ENCODE data around the gene AREG. TPM values are rescaled to one million over a fixed set of nuclear protein-coding genes. Genes with fewer than 3 reads are reported as not detected.

Gene AREG
- total RNA-seq, 2 experiments from 2014 or later: 0.57 to 0.91 TPM

- no peak for DNase-seq
- Mint-ChIP-seq H3K9me3 (ENCODE audit: low read depth) (no peaks in the 10 kb centered on the region), H3K27me3 (peaks cover 2% of the 10 kb centered on the region), H3K27ac (no peak overlapping the region), H3K4me1 (no peaks in the 10 kb centered on the region), H3K36me3 (ENCODE audit: low read depth) (no peaks in the 10 kb centered on the region), H3K4me3 (no peak overlapping the region)
- no peak for ATAC-seq
- ChIA-PET POLR2A (no interaction called here), CTCF (interaction anchor here (0.5 to 1.2 kb wide), 4 partner anchors 9 to 1976 kb away, joined by 3 read pairs; no protein-coding TSS in a partner anchor)
- intact Hi-C loops (cut with DNase I, micrococcal nuclease): no loop called here
Observed at GRCh38 chr4:74499986-74500781, 55.2 kb downstream of the AREG start.

- ChIA-PET POLR2A (no interaction called here), CTCF (no interaction called here)
- H3K4me3 Mint-ChIP-seq: no peak overlapping the region
- peaks cover 4% of the 10 kb centered on the region for H3K27me3 Mint-ChIP-seq
- ATAC-seq (no peak), DNase-seq (no peak)
- intact Hi-C loops (cut with DNase I, micrococcal nuclease): no loop called here
- H3K27ac Mint-ChIP-seq: no peak overlapping the region
- H3K4me1 Mint-ChIP-seq: no peaks in the 10 kb centered on the region
- H3K36me3 Mint-ChIP-seq (ENCODE audit: low read depth): no peaks in the 10 kb centered on the region
- H3K9me3 Mint-ChIP-seq (ENCODE audit: low read depth): no peaks in the 10 kb centered on the region
Observed at GRCh38 chr4:74501579-74501978, 56.6 kb downstream of the AREG start.

GRCh38 chr4:74503580-74503979 lies 58.6 kb downstream of the AREG start:
- H3K4me1 Mint-ChIP-seq: no peaks in the 10 kb centered on the region
- DNase-seq: no peak
- no peak overlapping the region for H3K27ac Mint-ChIP-seq
- no peaks in the 10 kb centered on the region for H3K36me3 Mint-ChIP-seq (ENCODE audit: low read depth)
- ATAC-seq: no peak
- H3K9me3 Mint-ChIP-seq (ENCODE audit: low read depth): no peaks in the 10 kb centered on the region
- H3K4me3 Mint-ChIP-seq: no peak overlapping the region
- intact Hi-C loops (cut with DNase I, micrococcal nuclease): no loop called here
- H3K27me3 Mint-ChIP-seq: peaks cover 4% of the 10 kb centered on the region
- ChIA-PET POLR2A (no interaction called here), CTCF (interaction anchor here (1.3 kb wide), 1 partner anchor 52 kb away, joined by 5 read pairs; no protein-coding TSS in a partner anchor)

- ATAC-seq: no peak
- CTCF ChIA-PET: no interaction called here
Observed at GRCh38 chr4:74504212-74504611, 59.3 kb downstream of the AREG start.

More at GRCh38 chr4:74504212-74504611, 59.3 kb downstream of the AREG start:
- H3K36me3 Mint-ChIP-seq (ENCODE audit: low read depth): no peaks in the 10 kb centered on the region
- no peak for DNase-seq
- H3K4me3 Mint-ChIP-seq: no peak overlapping the region
- POLR2A ChIA-PET: no interaction called here
- intact Hi-C loops (cut with DNase I, micrococcal nuclease): no loop called here
- no peaks in the 10 kb centered on the region for H3K4me1 Mint-ChIP-seq
- peaks cover 4% of the 10 kb centered on the region for H3K27me3 Mint-ChIP-seq
- H3K9me3 Mint-ChIP-seq (ENCODE audit: low read depth): no peaks in the 10 kb centered on the region
- no peak overlapping the region for H3K27ac Mint-ChIP-seq

Other genes starting within 250 kb of the AREG start
- under 1 TPM in 1 of 2 experiments, not detected in 1; 0.14 TPM for gene EPGN, start 136.7 kb upstream of the AREG start, total RNA-seq
- not detected for gene EREG, start 80.0 kb upstream of the AREG start, total RNA-seq